CD4-positive, CD25-positive, alpha-beta regulatory T cell (primary cell): Measurements from ENCODE around the gene DIP2C. TPM values are rescaled to one million over a fixed set of nuclear protein-coding genes. Genes with fewer than 3 reads are reported as not detected.
"Not testable (repeated sequence)": the region's sequence is repeated elsewhere in the genome, so short reads cannot be mapped to it uniquely, and the experiment has no call there.

Source experiments
- ATAC-seq, 2 donors: fragments of 150-1000 bp; cut with Tn5 transposase; one replicate each; pipeline ENCODE4 v1.10.0; 2021; ENCODE audit warnings: low read depth in 2 of 2, moderate number of reproducible peaks in 2 of 2, moderate library complexity in 1 of 2
- DNase-seq, 3 donors: peaks; one replicate each; pipeline versions ENCODE4 v3.0.0 to v3.0.0-alpha.2; 2012 to 2022; ENCODE audit warnings: mixed read lengths in 1 of 3
- H3K27ac ChIP-seq: one replicate; pipeline ENCODE4 v1.7.0; 2013; ENCODE audit warnings: mild to moderate bottlenecking, low read length; ENCODE audit not compliant: insufficient read depth, poor library complexity, severe bottlenecking
- H3K27me3 ChIP-seq: one replicate; pipeline ENCODE4 v1.7.0; 2013; ENCODE audit warnings: low read length; ENCODE audit not compliant: control insufficient read depth, insufficient read depth
- H3K36me3 ChIP-seq: one replicate; pipeline ENCODE4 v1.7.0; 2013; ENCODE audit warnings: mild to moderate bottlenecking, low read length, moderate library complexity; ENCODE audit not compliant: control insufficient read depth, insufficient read depth
- H3K4me1 ChIP-seq: 2 replicates; pipeline ENCODE4 v1.7.0; 2013; ENCODE audit warnings: mild to moderate bottlenecking, low read length; ENCODE audit not compliant: insufficient read depth, control insufficient read depth, poor library complexity, severe bottlenecking
- H3K4me3 ChIP-seq: one replicate; pipeline ENCODE4 v1.7.0; 2013; ENCODE audit warnings: low read depth, mild to moderate bottlenecking, low read length, moderate library complexity
- H3K9me3 ChIP-seq, 2 experiments: 1 replicate in 1 of 2; 2 replicates in 1 of 2; pipeline ENCODE4 v1.7.0; 2013; ENCODE audit warnings: low read length in 2 of 2, mild to moderate bottlenecking in 1 of 2, moderate library complexity in 1 of 2; ENCODE audit not compliant: control insufficient read depth in 2 of 2
- H3K27ac Mint-ChIP-seq, 3 donors: one replicate each; pipeline ENCODE4 v1.8.0; 2020 to 2022; ENCODE audit warnings: mild to moderate bottlenecking in 3 of 3, mixed read lengths in 3 of 3, moderate library complexity in 2 of 3
- H3K27me3 Mint-ChIP-seq: one replicate; pipeline ENCODE4 v1.8.0; 2022; ENCODE audit warnings: mild to moderate bottlenecking, mixed read lengths
- H3K36me3 Mint-ChIP-seq: one replicate; pipeline ENCODE4 v1.8.0; 2020; ENCODE audit warnings: mixed read lengths
- H3K4me1 Mint-ChIP-seq, 4 donors: one replicate each; pipeline ENCODE4 v1.8.0; 2020 to 2022; ENCODE audit warnings: mixed read lengths in 4 of 4, mild to moderate bottlenecking in 1 of 4
- H3K4me3 Mint-ChIP-seq, 4 donors: one replicate each; pipeline ENCODE4 v1.8.0; 2020 to 2022; ENCODE audit warnings: mild to moderate bottlenecking in 4 of 4, mixed read lengths in 4 of 4, moderate library complexity in 3 of 4
- H3K9me3 Mint-ChIP-seq, 7 donors: one replicate each; pipeline ENCODE4 v1.8.0; 2020 to 2022; ENCODE audit warnings: mixed read lengths in 7 of 7, mild to moderate bottlenecking in 3 of 7, moderate library complexity in 2 of 7
- polyA plus RNA-seq, 4 donors: library from polyadenylated mRNA; unstranded; fragments of 300-500 nt; fragmentation: Illumina TruSeq; gene quantifications; one replicate each; pipeline ENCODE4 v1.2.3, GENCODE V29; 2021
- total RNA-seq: library from RNA; stranded (reverse); gene quantifications from one replicate; pipeline ENCODE4 v1.2.3, GENCODE V29; 2022

Gene DIP2C
- total and polyA plus RNA-seq, 5 donors from 2014 or later, result 0.47 to 4.1 (median 0.54) TPM

- Mint-ChIP-seq H3K4me1 (peaks cover 0 to under 1% (median 0%) of the 10 kb centered on the region in 4 donors), H3K27me3 (peaks cover 4% of the 10 kb centered on the region), H3K4me3 (no peak overlapping the region), H3K36me3 (no peaks in the 10 kb centered on the region), H3K27ac (no peak overlapping the region), H3K9me3 (no peaks in the 10 kb centered on the region)
- Histone ChIP-seq H3K27me3 (no peaks in the 10 kb centered on the region), H3K4me1 (no peaks in the 10 kb centered on the region), H3K36me3 (no peaks in the 10 kb centered on the region), H3K27ac (no peak overlapping the region), H3K4me3 (no peak overlapping the region), H3K9me3 (no peaks in the 10 kb centered on the region)
- ATAC-seq (no peak), DNase-seq (no peak)
These were observed 53.3 kb downstream of the DIP2C start for GRCh38 chr10:636016-636730.

DNA sequence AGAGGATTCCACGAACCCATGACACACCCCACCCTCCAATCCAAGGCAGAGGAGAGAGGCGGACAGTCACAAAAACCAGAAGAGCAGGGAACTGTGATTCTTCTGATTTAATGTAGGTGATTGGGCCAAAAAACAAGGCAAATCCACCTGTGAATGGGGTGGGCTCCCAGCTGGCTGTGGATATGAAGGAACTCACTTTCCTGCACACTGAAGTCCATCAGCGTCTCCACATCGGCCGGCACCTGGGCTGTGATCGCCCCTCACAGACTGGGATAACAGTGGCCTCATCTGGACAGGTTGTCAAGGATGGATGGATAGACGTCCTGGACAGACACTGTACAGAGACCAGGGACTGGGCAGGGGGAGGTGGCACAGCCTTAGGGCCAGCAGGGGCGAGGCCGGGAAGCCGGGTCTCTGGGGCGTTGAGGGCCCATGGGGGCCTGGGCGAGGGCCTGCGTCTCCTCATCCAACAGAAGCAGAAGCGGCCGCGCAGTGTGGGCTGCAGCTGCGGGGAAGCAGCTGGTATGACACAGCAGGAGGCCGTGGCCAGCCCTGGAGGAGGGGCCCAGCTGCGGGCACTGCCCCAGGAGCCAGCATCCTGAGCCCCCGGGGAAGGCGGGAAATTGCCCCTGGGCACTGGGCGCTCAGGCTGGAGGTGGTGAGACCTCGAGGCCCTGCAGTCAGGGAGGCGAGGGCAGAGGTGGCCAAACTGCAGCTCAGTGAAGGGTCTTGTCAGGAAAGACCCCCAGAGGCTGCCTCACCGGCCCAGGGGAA, 54.2 kb downstream of the DIP2C start:
- H3K36me3 Mint-ChIP-seq, result no peaks in the 10 kb centered on the region
- Histone ChIP-seq H3K27me3 (no peaks in the 10 kb centered on the region), H3K27ac (no peak overlapping the region), H3K4me3 (no peak overlapping the region), H3K9me3 (no peaks in the 10 kb centered on the region), H3K36me3 (no peaks in the 10 kb centered on the region), H3K4me1 (no peaks in the 10 kb centered on the region)
- H3K9me3 Mint-ChIP-seq, result no peaks in the 10 kb centered on the region
- DNase-seq (no peak), ATAC-seq (no peak)
- peaks cover 6% of the 10 kb centered on the region for H3K27me3 Mint-ChIP-seq
- no peak overlapping the region for H3K27ac Mint-ChIP-seq
- H3K4me3 Mint-ChIP-seq, result no peak overlapping the region
- H3K4me1 Mint-ChIP-seq, result no peaks in the 10 kb centered on the region

- no peaks in the 10 kb centered on the region for H3K9me3 Mint-ChIP-seq
- H3K9me3 ChIP-seq, result no peaks in the 10 kb centered on the region
- no peak overlapping the region for H3K27ac Mint-ChIP-seq
- H3K4me1 Mint-ChIP-seq, result peaks cover 0 to 2% (median 0%) of the 10 kb centered on the region in 4 donors
- no peak overlapping the region for H3K4me3 Mint-ChIP-seq
- DNase-seq, result no peak
- H3K36me3 Mint-ChIP-seq, result no peaks in the 10 kb centered on the region
- ATAC-seq, result no peak
- H3K27me3 Mint-ChIP-seq, result peaks cover 11% of the 10 kb centered on the region
- no peak overlapping the region for H3K27ac ChIP-seq
- H3K4me3 ChIP-seq, result no peak overlapping the region
- H3K4me1 ChIP-seq, result no peaks in the 10 kb centered on the region
- H3K27me3 ChIP-seq, result no peaks in the 10 kb centered on the region
- H3K36me3 ChIP-seq, result no peaks in the 10 kb centered on the region
These were observed 55.2 kb downstream of the DIP2C start for GRCh38 chr10:634256-634655.

DNA sequence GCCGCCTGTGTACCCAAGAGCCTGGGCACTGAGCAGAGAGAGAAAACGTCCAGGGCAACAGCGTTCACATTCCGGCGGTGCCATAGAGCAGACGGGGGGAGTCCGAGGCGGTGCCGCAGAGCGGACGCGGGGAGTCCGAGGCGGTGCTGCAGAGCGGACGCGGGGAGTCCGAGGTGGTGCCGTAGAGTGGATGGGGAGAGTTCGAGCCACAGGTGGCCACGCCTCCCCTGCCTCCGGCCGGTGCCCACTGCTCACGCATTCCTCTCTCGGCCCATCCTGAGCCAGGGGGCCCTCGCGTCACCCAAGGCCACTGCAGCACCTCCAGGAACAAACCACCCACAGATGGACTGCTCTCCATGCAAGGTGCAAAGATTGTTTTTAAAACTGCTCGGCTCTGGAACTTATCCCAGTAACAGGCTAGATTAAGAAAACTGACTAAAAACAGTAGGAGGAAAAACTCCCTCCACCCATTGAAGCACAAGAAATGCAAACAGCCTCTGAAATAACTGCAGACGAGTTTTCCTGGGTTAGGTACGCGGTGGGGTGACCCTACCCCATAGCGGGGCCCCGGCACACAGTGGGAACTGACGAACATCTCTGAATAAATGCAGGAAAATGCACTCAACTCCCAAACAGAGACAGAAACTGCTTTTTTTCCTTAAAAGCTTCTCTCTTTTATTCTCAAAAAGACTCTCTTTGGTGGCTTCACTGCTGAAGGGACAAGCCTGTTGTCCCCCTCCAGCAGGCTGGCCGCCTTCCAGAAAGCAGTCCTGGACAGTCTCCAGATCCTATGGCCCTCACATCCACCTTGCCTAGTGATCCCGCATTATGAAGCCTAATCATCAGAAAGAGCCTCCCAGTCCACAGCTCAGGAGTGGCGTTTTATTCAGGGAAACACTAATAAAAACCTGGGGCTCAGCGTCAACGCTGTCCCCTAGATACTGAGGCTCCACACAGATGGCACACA, 55.9 kb downstream of the DIP2C start:
- peaks cover 0 to 2% (median 0%) of the 10 kb centered on the region in 4 donors for H3K4me1 Mint-ChIP-seq
- Histone ChIP-seq H3K9me3 (no peaks in the 10 kb centered on the region), H3K27me3 (no peaks in the 10 kb centered on the region), H3K4me1 (no peaks in the 10 kb centered on the region), H3K4me3 (no peak overlapping the region), H3K36me3 (no peaks in the 10 kb centered on the region), H3K27ac (no peak overlapping the region)
- DNase-seq, result no peak
- no peak for ATAC-seq
- no peak overlapping the region for H3K27ac Mint-ChIP-seq
- no peaks in the 10 kb centered on the region for H3K36me3 Mint-ChIP-seq
- no peak overlapping the region for H3K4me3 Mint-ChIP-seq
- H3K27me3 Mint-ChIP-seq, result peaks cover 11% of the 10 kb centered on the region
- peaks cover 0 to 2% (median 0%) of the 10 kb centered on the region in 7 donors for H3K9me3 Mint-ChIP-seq

DNA sequence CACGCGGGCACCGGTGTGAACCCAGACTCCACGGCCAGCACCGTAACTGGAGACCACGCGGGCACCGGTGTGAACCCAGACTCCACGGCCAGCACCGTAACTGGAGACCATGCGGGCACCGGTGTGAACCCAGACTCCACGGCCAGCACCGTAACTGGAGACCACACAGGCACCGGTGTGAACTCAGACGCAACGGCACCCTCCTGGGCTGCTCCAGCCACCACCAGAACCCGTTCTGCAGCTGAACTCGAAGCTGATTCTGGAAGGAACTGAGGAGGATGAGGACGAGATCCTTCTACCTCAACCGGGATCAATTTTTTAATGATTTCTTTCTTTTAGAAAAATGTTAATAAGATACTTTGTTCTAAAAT, 56.7 kb downstream of the DIP2C start:
- H3K4me3 Mint-ChIP-seq, H3K36me3 Mint-ChIP-seq, H3K4me1 Mint-ChIP-seq, H3K9me3 ChIP-seq, H3K9me3 Mint-ChIP-seq, H3K27me3 ChIP-seq, H3K27ac Mint-ChIP-seq, ATAC-seq, H3K4me3 ChIP-seq, H3K36me3 ChIP-seq, H3K4me1 ChIP-seq, H3K27ac ChIP-seq, DNase-seq: not testable (repeated sequence)
- peaks cover 11% of the 10 kb centered on the region for H3K27me3 Mint-ChIP-seq

- not testable (repeated sequence) for H3K4me3 ChIP-seq
- H3K27me3 Mint-ChIP-seq, result peaks cover 11% of the 10 kb centered on the region
These were observed 57.2 kb downstream of the DIP2C start for GRCh38 chr10:632155-632806.

DNA sequence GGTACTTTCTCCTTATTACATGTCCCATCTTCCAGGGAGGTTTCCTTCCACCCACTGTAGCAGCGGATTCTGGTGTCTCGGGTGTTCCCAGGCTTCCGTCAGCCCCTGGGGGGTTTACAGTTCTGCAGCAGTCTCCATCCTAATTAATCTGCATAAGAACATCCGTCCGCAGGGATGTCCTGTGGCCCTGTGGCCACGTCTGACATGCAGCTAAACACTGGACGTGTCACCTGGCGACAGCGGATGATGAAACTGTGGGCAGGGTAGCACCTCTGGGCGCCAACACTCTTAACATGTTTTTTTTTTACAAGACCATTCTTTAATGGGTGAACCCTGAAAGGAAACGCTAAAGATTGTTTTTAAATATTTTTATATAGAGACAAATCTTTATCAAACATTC, 58.2 kb downstream of the DIP2C start:
- H3K4me3 ChIP-seq, result no peak overlapping the region
- peaks cover 0 to 2% (median 0%) of the 10 kb centered on the region in 4 donors for H3K4me1 Mint-ChIP-seq
- no peak for DNase-seq

More at GRCh38 chr10:632155-632806, 57.2 kb downstream of the DIP2C start:
- H3K9me3 Mint-ChIP-seq, H3K36me3 Mint-ChIP-seq, H3K27ac Mint-ChIP-seq, H3K4me3 Mint-ChIP-seq, H3K27me3 ChIP-seq, H3K4me1 Mint-ChIP-seq, H3K27ac ChIP-seq, H3K4me1 ChIP-seq, H3K9me3 ChIP-seq, DNase-seq, H3K36me3 ChIP-seq, ATAC-seq: not testable (repeated sequence)

More for the DNA sequence above, 58.2 kb downstream of the DIP2C start:
- Histone ChIP-seq H3K27ac (no peak overlapping the region), H3K36me3 (no peaks in the 10 kb centered on the region), H3K9me3 (no peaks in the 10 kb centered on the region), H3K27me3 (no peaks in the 10 kb centered on the region), H3K4me1 (no peaks in the 10 kb centered on the region)
- Mint-ChIP-seq H3K9me3 (peaks cover 0 to 2% (median 0%) of the 10 kb centered on the region in 7 donors), H3K36me3 (no peaks in the 10 kb centered on the region), H3K4me3 (no peak overlapping the region), H3K27ac (no peak overlapping the region), H3K27me3 (peaks cover 7% of the 10 kb centered on the region)
- no peak for ATAC-seq
